H9 (cell line): ENCODE data around the gene MAGI3. TPM values are rescaled to one million over a fixed set of nuclear protein-coding genes. Genes with fewer than 3 reads are reported as not detected.

ENCODE experiments used
- DNase-seq: peaks from one replicate; pipeline ENCODE4 v3.0.0-alpha.2; 2017
- H2AFZ ChIP-seq: one replicate; pipeline ENCODE4 v1.6.1; 2013; ENCODE audit warnings: mild to moderate bottlenecking, low read length, control low read depth, moderate library complexity
- H2AK5ac ChIP-seq: 2 replicates; pipeline ENCODE4 v1.6.1; 2013; ENCODE audit warnings: low read length, control low read depth, mixed read lengths; ENCODE audit not compliant: insufficient read length
- H2BK120ac ChIP-seq: one replicate; pipeline ENCODE4 v1.6.1; 2013; ENCODE audit warnings: low read depth, mild to moderate bottlenecking, low read length, control low read depth, inconsistent platforms; ENCODE audit not compliant: poor library complexity, severe bottlenecking
- H2BK12ac ChIP-seq: 2 replicates; pipeline ENCODE4 v1.6.1; 2013; ENCODE audit warnings: low read length, control low read depth, mixed read lengths, low read depth; ENCODE audit not compliant: insufficient read length
- H2BK15ac ChIP-seq: 2 replicates; pipeline ENCODE4 v1.6.1; 2013; ENCODE audit warnings: low read depth, low read length, control low read depth
- H2BK20ac ChIP-seq: one replicate; pipeline ENCODE4 v1.6.1; 2013; ENCODE audit warnings: low read depth, mild to moderate bottlenecking, low read length, control low read depth, inconsistent platforms; ENCODE audit not compliant: poor library complexity, severe bottlenecking
- H2BK5ac ChIP-seq: 2 replicates; pipeline ENCODE4 v1.6.1; 2013; ENCODE audit warnings: low read length, control low read depth, mixed read lengths; ENCODE audit not compliant: insufficient read length
- H3K14ac ChIP-seq: 2 replicates; pipeline ENCODE4 v1.6.1; 2013; ENCODE audit warnings: low read length, control low read depth; ENCODE audit not compliant: insufficient read depth
- H3K18ac ChIP-seq: 2 replicates; pipeline ENCODE4 v1.6.1; 2013; ENCODE audit warnings: low read depth, mild to moderate bottlenecking, mixed read lengths, low read length, control low read depth; ENCODE audit not compliant: insufficient read length
- H3K23ac ChIP-seq: 2 replicates; pipeline ENCODE4 v1.6.1; 2013; ENCODE audit warnings: low read length, control low read depth, mixed read lengths, low read depth; ENCODE audit not compliant: insufficient read length
- H3K23me2 ChIP-seq: 2 replicates; pipeline ENCODE4 v1.6.1; 2013; ENCODE audit warnings: low read depth, mild to moderate bottlenecking, mixed read lengths, low read length, control low read depth; ENCODE audit not compliant: insufficient read length, poor library complexity, severe bottlenecking
- H3K27ac ChIP-seq: 2 replicates; pipeline ENCODE4 v1.5.1; 2013; ENCODE audit warnings: low read length, control low read depth, mixed read lengths, low read depth; ENCODE audit not compliant: insufficient read length
- H3K27me3 ChIP-seq: 2 replicates; pipeline ENCODE4 v1.6.1; 2013; ENCODE audit warnings: low read length, control low read depth, inconsistent platforms; ENCODE audit not compliant: insufficient read depth
- H3K4ac ChIP-seq: 2 replicates; pipeline ENCODE4 v1.6.1; 2013; ENCODE audit warnings: low read depth, mild to moderate bottlenecking, control low read depth, inconsistent platforms, low read length, moderate library complexity
- H3K4me1 ChIP-seq: 2 replicates; pipeline ENCODE4 v1.6.1; 2013; ENCODE audit warnings: low read length, control low read depth, inconsistent platforms; ENCODE audit not compliant: insufficient read depth
- H3K4me2 ChIP-seq: 2 replicates; pipeline ENCODE4 v1.6.1; 2013; ENCODE audit warnings: low read length, control low read depth, mixed read lengths; ENCODE audit not compliant: insufficient read length, insufficient read depth
- H3K56ac ChIP-seq: 2 replicates; pipeline ENCODE4 v1.6.1; 2013; ENCODE audit warnings: low read depth, mild to moderate bottlenecking, mixed read lengths, low read length, control low read depth; ENCODE audit not compliant: insufficient read length
- H3K79me1 ChIP-seq: 2 replicates; pipeline ENCODE4 v1.6.1; 2013; ENCODE audit warnings: low read depth, mild to moderate bottlenecking, moderate library complexity, low read length, control low read depth, inconsistent platforms; ENCODE audit not compliant: insufficient read depth, poor library complexity, severe bottlenecking
- H3K79me2 ChIP-seq: 2 replicates; pipeline ENCODE4 v1.6.1; 2013; ENCODE audit warnings: low read length, control low read depth, inconsistent platforms; ENCODE audit not compliant: insufficient read depth
- H3K9ac ChIP-seq: 2 replicates; pipeline ENCODE4 v1.6.1; 2013; ENCODE audit warnings: low read length, control low read depth, mixed read lengths; ENCODE audit not compliant: insufficient read length; ENCODE audit errors: extremely low read depth
- H3K9me3 ChIP-seq: one replicate; pipeline ENCODE4 v1.6.1; 2013; ENCODE audit warnings: low read depth, low read length, inconsistent platforms; ENCODE audit not compliant: control insufficient read depth
- H3T11ph ChIP-seq: one replicate; pipeline ENCODE4 v1.6.1; 2013; ENCODE audit warnings: mild to moderate bottlenecking, low read length, control low read depth, inconsistent platforms
- H4K20me1 ChIP-seq: one replicate; pipeline ENCODE4 v1.6.1; 2013; ENCODE audit not compliant: control insufficient read depth, insufficient read length, insufficient read depth
- H4K5ac ChIP-seq: 2 replicates; pipeline ENCODE4 v1.6.1; 2013; ENCODE audit warnings: low read depth, mild to moderate bottlenecking, mixed read lengths, low read length, control low read depth; ENCODE audit not compliant: insufficient read length
- H4K8ac ChIP-seq: replicated peaks from 2 replicates; pipeline ENCODE4 v1.6.1; 2013; ENCODE audit warnings: low read length, control low read depth, mixed read lengths, low read depth; ENCODE audit not compliant: insufficient read length
- H4K91ac ChIP-seq: 2 replicates; pipeline ENCODE4 v1.6.1; 2013; ENCODE audit warnings: low read depth, mild to moderate bottlenecking, moderate library complexity, mixed read lengths, low read length, control low read depth; ENCODE audit not compliant: insufficient read length
- H3K27ac Mint-ChIP-seq, 3 experiments: 2 replicates in 2 of 3; 3 replicates in 1 of 3; pipeline ENCODE4 v1.8.0; 2020 to 2021; ENCODE audit warnings: mixed read lengths in 3 of 3, mild to moderate bottlenecking in 1 of 3, moderate library complexity in 1 of 3
- H3K27me3 Mint-ChIP-seq: 2 replicates; pipeline ENCODE4 v1.8.0; 2021; ENCODE audit warnings: low read depth, mild to moderate bottlenecking, moderate library complexity, mixed read lengths
- H3K36me3 Mint-ChIP-seq, 3 experiments: 2 replicates in 2 of 3; 3 replicates in 1 of 3; pipeline ENCODE4 v1.8.0; 2020 to 2021; ENCODE audit warnings: low read depth in 3 of 3, mixed read lengths in 3 of 3; ENCODE audit not compliant: insufficient read depth in 1 of 3
- H3K4me1 Mint-ChIP-seq, 2 experiments: 2 replicates each; pipeline ENCODE4 v1.8.0; 2020; ENCODE audit warnings: mixed read lengths in 2 of 2
- H3K4me3 Mint-ChIP-seq, 2 experiments: 2 replicates in 1 of 2; 3 replicates in 1 of 2; pipeline ENCODE4 v1.8.0; 2020 to 2021; ENCODE audit warnings: mild to moderate bottlenecking in 2 of 2, mixed read lengths in 2 of 2, moderate library complexity in 1 of 2
- H3K9me3 Mint-ChIP-seq, 2 experiments: 2 replicates in 1 of 2; 3 replicates in 1 of 2; pipeline ENCODE4 v1.8.0; 2020; ENCODE audit warnings: mild to moderate bottlenecking in 2 of 2, mixed read lengths in 2 of 2, moderate library complexity in 1 of 2
- WGBS: extraction: QIAGEN DNeasy Blood & Tissue Kit; methylation state at CpG from one replicate; pipeline ENCODE4 v1.1.7; 2013; ENCODE audit warnings: missing lambda C conversion rate, low lambda C conversion rate, mixed read lengths; ENCODE audit not compliant: insufficient read length; ENCODE audit errors: extremely low coverage; 5-methylcytosine and 5-hydroxymethylcytosine counted together
- total RNA-seq: library from RNA; stranded (reverse); gene quantifications from 2 replicates; pipeline ENCODE4 v1.2.1, GENCODE V29; 2021
- TF ChIP-seq, protein P1 (sequence below): fragments of 200-600 bp; sonication (generic); conservative IDR thresholded peaks from 3 replicates; pipeline ENCODE4 v1.8.0; 2021; ENCODE audit warnings: antibody characterized with exemption, mild to moderate bottlenecking

The MAGI3 gene
- total RNA-seq, 1 experiment from 2014 or later = 8.2 TPM

DNA sequence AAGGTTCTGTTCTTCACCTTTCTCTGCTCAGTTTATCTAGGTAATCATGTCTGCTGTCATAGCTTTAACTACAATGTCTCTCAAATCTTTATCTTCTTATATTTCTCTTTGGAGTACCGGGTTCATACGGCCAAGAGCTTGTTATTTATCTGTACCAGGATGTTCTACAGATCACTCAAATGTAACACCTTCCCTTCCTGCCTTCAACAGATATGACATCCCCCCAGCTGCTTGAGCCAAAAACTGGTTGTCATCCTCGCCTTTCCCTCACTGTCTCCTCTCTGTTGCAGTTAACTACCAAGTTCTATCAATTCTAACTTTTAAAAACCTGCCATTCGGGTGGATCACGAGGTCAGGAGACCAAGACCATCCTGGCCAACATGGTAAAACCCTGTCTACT, 220.1 kb downstream of the MAGI3 start:
- Histone ChIP-seq H2BK20ac (no peak overlapping the region), H3K9ac (no peak overlapping the region), H3K4ac (no peak overlapping the region), H4K8ac (no peak overlapping the region), H3K23me2 (no peaks in the 10 kb centered on the region), H3T11ph (no peak overlapping the region), H3K79me1 (no peaks in the 10 kb centered on the region), H4K91ac (no peak overlapping the region), H3K56ac (no peak overlapping the region), H3K27ac (no peak overlapping the region), H3K23ac (no peak overlapping the region), H3K27me3 (no peaks in the 10 kb centered on the region), H3K14ac (no peak overlapping the region), H2BK15ac (no peak overlapping the region), H3K4me2 (no peak overlapping the region), H3K9me3 (no peaks in the 10 kb centered on the region), H3K18ac (no peak overlapping the region), H2AFZ (no peak overlapping the region), H4K5ac (no peak overlapping the region), H2BK5ac (no peak overlapping the region), H2BK120ac (no peak overlapping the region), H4K20me1 (no peaks in the 10 kb centered on the region), H2AK5ac (no peak overlapping the region), H3K79me2 (no peaks in the 10 kb centered on the region), H2BK12ac (no peak overlapping the region), H3K4me1 (no peaks in the 10 kb centered on the region)
- H3K4me3 Mint-ChIP-seq = no peak overlapping the region
- H3K27me3 Mint-ChIP-seq = no peaks in the 10 kb centered on the region
- TF ChIP-seq, protein P1, sequence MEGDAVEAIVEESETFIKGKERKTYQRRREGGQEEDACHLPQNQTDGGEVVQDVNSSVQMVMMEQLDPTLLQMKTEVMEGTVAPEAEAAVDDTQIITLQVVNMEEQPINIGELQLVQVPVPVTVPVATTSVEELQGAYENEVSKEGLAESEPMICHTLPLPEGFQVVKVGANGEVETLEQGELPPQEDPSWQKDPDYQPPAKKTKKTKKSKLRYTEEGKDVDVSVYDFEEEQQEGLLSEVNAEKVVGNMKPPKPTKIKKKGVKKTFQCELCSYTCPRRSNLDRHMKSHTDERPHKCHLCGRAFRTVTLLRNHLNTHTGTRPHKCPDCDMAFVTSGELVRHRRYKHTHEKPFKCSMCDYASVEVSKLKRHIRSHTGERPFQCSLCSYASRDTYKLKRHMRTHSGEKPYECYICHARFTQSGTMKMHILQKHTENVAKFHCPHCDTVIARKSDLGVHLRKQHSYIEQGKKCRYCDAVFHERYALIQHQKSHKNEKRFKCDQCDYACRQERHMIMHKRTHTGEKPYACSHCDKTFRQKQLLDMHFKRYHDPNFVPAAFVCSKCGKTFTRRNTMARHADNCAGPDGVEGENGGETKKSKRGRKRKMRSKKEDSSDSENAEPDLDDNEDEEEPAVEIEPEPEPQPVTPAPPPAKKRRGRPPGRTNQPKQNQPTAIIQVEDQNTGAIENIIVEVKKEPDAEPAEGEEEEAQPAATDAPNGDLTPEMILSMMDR = no peak
- WGBS = no CpG with 5 or more reads among the region's 5 CpGs
- H3K4me1 Mint-ChIP-seq = peaks cover 0 to 5% of the 10 kb centered on the region in 2 experiments; a peak in 1 of 4 replicates
- no peak overlapping the region for H3K27ac Mint-ChIP-seq
- H3K9me3 Mint-ChIP-seq = no peaks in the 10 kb centered on the region
- H3K36me3 Mint-ChIP-seq = no peaks in the 10 kb centered on the region; a peak in 2 of 7 replicates
- no peak for DNase-seq
